Measurements from ENCODE around the gene SOX9. TPM values are rescaled to one million over a fixed set of nuclear protein-coding genes. Genes with fewer than 3 reads are reported as not detected.
"Not testable (repeated sequence)": the region's sequence is repeated elsewhere in the genome, so short reads cannot be mapped to it uniquely, and the experiment has no call there.

The SOX9 gene
- total and polyA plus RNA-seq, 9 donors: 0.10 to 21.6 (median 1.6) TPM; not detected in 1

- 30 to 39% (median 35%) methylated on average over 4 of the region's 4 CpGs for WGBS, 3 donors
- intact Hi-C loops (cut with DNase I): no loop called here
- H3K4me1 ChIP-seq (ENCODE audit: insufficient read depth): no peaks in the 10 kb centered on the region
- no peak for TF ChIP-seq CTCF (IDR thresholded peaks at IDR 0.05)
- TF ChIP-seq EP300 (IDR thresholded peaks at IDR 0.05): no peak
- TF ChIP-seq POLR2A (IDR thresholded peaks at IDR 0.05): no peak
- no peaks in the 10 kb centered on the region for H3K9me3 ChIP-seq
- no peak overlapping the region for H3K4me3 ChIP-seq
- H3K27ac ChIP-seq: no peak overlapping the region
- no peak for DNase-seq
- H3K36me3 ChIP-seq: no peaks in the 10 kb centered on the region
- no peaks in the 10 kb centered on the region for H3K27me3 ChIP-seq
Measured at GRCh38 chr17:72110942-72111318, 9.9 kb upstream of the SOX9 start.

- H3K27me3 ChIP-seq: no peaks in the 10 kb centered on the region
- TF ChIP-seq EP300 (IDR thresholded peaks at IDR 0.05) (no peak), POLR2A (IDR thresholded peaks at IDR 0.05) (no peak), CTCF (IDR thresholded peaks at IDR 0.05) (no peak)
- intact Hi-C loops (cut with DNase I): no loop called here
- H3K4me1 ChIP-seq (ENCODE audit: insufficient read depth): no peaks in the 10 kb centered on the region
- WGBS, 3 donors: 15 to 20% (median 17%) methylated on average over 10 of the region's 10 CpGs
- H3K36me3 ChIP-seq: no peaks in the 10 kb centered on the region
- no peak overlapping the region for H3K4me3 ChIP-seq
- no peak for DNase-seq
- H3K9me3 ChIP-seq: no peaks in the 10 kb centered on the region
- no peak overlapping the region for H3K27ac ChIP-seq
Measured at GRCh38 chr17:72111336-72111923, 9.4 kb upstream of the SOX9 start.

- H3K36me3 ChIP-seq; H3K27me3 ChIP-seq; H3K4me3 ChIP-seq; DNase-seq; H3K27ac ChIP-seq; H3K4me1 ChIP-seq (ENCODE audit: insufficient read depth); intact Hi-C loops (cut with DNase I); H3K9me3 ChIP-seq: not testable (repeated sequence)
- WGBS, 3 donors: 77 to 87% (median 81%) methylated on average over 5 of the region's 5 CpGs
Measured at GRCh38 chr17:72111926-72112325, 8.9 kb upstream of the SOX9 start.

GRCh38 chr17:72113751-72114150, 7.1 kb upstream of the SOX9 start:
- TF ChIP-seq CTCF (IDR thresholded peaks at IDR 0.05): no peak
- TF ChIP-seq EP300 (IDR thresholded peaks at IDR 0.05): no peak
- H3K4me1 ChIP-seq (ENCODE audit: insufficient read depth): no peaks in the 10 kb centered on the region
- WGBS, 3 donors: 71 to 96% (median 85%) methylated on average over 4 of the region's 4 CpGs
- no peaks in the 10 kb centered on the region for H3K9me3 ChIP-seq
- no peak overlapping the region for H3K4me3 ChIP-seq
- intact Hi-C loops (cut with DNase I): no loop called here
- H3K36me3 ChIP-seq: no peaks in the 10 kb centered on the region
- no peaks in the 10 kb centered on the region for H3K27me3 ChIP-seq
- no peak for DNase-seq
- H3K27ac ChIP-seq: no peak overlapping the region

- no peak for DNase-seq
- Histone ChIP-seq H3K27ac (no peak overlapping the region), H3K36me3 (no peaks in the 10 kb centered on the region), H3K9me3 (no peaks in the 10 kb centered on the region), H3K27me3 (no peaks in the 10 kb centered on the region), H3K4me3 (no peak overlapping the region), H3K4me1 (ENCODE audit: insufficient read depth) (no peaks in the 10 kb centered on the region)
- TF ChIP-seq EP300 (IDR thresholded peaks at IDR 0.05) (no peak), CTCF (IDR thresholded peaks at IDR 0.05) (no peak), POLR2A (IDR thresholded peaks at IDR 0.05) (no peak)
- whole genome bisulfite sequencing, 3 donors: 6 to 11% (median 6%) methylated on average over 37 to 39 of the region's 39 CpGs
- intact Hi-C loops (cut with DNase I): no loop called here
Measured at GRCh38 chr17:72115781-72116525, 4.9 kb upstream of the SOX9 start.
